OCI-LY1 (cell line): ENCODE data around the gene PNPLA8.

Experiments
- EZH2 ChIP-seq: fragments of 200-600 bp; sonication (generic), shearing (Covaris generic); IDR thresholded peaks from 2 replicates; pipeline ENCODE4 v1.8.0; 2017; ENCODE audit warnings: borderline replicate concordance, mixed run types, mild to moderate bottlenecking, antibody characterized with exemption, low read length, moderate library complexity, mixed read lengths
- TF ChIP-seq, protein P1 (sequence below): fragments of 200-600 bp; sonication (generic), shearing (Covaris generic); IDR thresholded peaks from 2 replicates; pipeline ENCODE4 v1.5.1; 2017; ENCODE audit warnings: mild to moderate bottlenecking, antibody characterized with exemption, low read length, moderate library complexity, mixed read lengths

DNA sequence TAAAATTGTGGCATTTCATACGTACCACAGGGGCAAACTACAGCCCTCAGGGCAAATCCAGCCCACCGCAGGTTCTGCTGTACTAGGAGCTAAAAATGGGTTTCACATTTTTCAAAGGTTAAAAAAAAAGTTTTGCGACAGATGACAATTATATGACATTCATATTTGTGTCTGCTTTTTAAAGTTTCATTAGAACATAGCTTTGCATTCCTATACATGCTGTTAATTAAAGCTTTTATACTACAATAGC is 758 bp upstream of the PNPLA8 start:
- TF ChIP-seq, protein P1, sequence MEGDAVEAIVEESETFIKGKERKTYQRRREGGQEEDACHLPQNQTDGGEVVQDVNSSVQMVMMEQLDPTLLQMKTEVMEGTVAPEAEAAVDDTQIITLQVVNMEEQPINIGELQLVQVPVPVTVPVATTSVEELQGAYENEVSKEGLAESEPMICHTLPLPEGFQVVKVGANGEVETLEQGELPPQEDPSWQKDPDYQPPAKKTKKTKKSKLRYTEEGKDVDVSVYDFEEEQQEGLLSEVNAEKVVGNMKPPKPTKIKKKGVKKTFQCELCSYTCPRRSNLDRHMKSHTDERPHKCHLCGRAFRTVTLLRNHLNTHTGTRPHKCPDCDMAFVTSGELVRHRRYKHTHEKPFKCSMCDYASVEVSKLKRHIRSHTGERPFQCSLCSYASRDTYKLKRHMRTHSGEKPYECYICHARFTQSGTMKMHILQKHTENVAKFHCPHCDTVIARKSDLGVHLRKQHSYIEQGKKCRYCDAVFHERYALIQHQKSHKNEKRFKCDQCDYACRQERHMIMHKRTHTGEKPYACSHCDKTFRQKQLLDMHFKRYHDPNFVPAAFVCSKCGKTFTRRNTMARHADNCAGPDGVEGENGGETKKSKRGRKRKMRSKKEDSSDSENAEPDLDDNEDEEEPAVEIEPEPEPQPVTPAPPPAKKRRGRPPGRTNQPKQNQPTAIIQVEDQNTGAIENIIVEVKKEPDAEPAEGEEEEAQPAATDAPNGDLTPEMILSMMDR = no peak
- TF ChIP-seq EZH2 = no peak
